GM13976 (cell line): ENCODE data around the gene DNAJA2.
"Not testable (repeated sequence)": the region's sequence is repeated elsewhere in the genome, so short reads cannot be mapped to it uniquely, and the experiment has no call there.

Source experiments
- DNase-seq: peaks from one replicate; pipeline ENCODE4 v3.0.0; 2012; ENCODE audit warnings: low spot score
- in situ Hi-C: fragments of 300-500 bp; cut with MboI; formaldehyde crosslinking; loops from one replicate; pipeline ENCODE4 v1.12.0; 2022; ENCODE audit warnings: low sequenced_read_pairs, mixed read lengths, inconsistent platforms; ENCODE audit not compliant: unreplicated experiment
- TF ChIP-seq, protein P1 (sequence below): IDR thresholded peaks from 2 replicates; pipeline ENCODE4 v1.5.1; 2012; ENCODE audit warnings: borderline replicate concordance, mild to moderate bottlenecking; ENCODE audit not compliant: insufficient read depth; ENCODE audit errors: extremely low read depth, missing control alignments, control extremely low read depth

The DNAJA2 gene

DNA sequence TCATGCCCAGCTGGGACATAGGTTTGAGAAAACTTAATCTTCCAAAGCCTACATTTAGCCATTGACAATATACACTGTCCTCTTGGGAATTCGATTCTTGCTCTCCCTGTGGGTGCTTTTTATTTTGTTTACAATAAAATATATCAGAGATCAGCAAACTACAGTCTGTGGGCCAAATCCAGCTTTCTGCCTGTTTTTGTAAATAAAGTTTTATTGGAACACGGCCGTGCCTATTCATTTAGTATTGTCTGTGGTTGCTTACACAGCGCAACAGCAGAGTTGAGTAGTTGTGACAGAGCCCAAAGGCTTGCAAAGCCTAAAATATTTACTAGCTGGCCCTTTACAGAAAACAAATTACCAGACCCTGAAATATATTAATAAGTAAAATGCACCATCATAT lies 39.7 kb upstream of the DNAJA2 start:
- no peak for DNase-seq
- in situ Hi-C loops, result no loop called here
- TF ChIP-seq, protein P1, sequence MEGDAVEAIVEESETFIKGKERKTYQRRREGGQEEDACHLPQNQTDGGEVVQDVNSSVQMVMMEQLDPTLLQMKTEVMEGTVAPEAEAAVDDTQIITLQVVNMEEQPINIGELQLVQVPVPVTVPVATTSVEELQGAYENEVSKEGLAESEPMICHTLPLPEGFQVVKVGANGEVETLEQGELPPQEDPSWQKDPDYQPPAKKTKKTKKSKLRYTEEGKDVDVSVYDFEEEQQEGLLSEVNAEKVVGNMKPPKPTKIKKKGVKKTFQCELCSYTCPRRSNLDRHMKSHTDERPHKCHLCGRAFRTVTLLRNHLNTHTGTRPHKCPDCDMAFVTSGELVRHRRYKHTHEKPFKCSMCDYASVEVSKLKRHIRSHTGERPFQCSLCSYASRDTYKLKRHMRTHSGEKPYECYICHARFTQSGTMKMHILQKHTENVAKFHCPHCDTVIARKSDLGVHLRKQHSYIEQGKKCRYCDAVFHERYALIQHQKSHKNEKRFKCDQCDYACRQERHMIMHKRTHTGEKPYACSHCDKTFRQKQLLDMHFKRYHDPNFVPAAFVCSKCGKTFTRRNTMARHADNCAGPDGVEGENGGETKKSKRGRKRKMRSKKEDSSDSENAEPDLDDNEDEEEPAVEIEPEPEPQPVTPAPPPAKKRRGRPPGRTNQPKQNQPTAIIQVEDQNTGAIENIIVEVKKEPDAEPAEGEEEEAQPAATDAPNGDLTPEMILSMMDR, result no peak

DNA sequence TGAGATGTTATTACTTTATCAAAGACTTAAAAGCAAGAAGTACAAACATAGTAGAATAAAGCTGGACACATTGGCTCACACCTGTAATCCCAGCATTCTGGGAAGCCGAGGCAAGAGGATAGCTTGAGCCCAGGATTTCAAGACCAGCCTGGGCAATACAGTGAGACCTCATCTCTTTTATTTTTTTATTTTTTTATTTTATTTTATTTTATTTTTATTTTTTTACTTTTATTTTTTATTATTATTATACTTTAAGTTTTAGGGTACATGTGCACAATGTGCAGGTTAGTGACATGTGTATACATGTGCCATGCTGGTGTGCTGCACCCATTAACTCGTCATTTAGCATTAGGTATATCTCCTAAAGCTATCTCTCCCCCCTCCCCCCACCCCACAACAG lies 37.3 kb upstream of the DNAJA2 start:
- in situ Hi-C loops, result not testable (repeated sequence)

DNA sequence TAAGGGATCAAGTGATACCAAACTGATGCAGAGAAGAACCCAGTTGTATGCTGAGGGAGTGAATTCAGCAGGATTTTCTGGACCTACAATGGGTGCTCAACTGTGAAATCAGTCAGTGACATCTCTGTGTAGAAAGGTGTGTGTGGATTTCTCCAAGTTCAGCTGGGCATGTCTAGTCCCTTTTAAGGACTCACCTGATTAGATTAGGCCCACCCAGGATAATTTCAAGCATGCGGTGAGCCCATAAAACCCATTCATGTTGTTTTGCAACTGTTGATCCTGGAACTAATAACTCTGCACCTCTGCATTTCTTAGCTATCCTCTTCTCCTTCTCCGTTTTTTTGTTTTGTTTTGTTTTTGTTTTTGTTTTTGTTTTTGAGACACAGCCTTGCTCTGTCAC lies 35.1 kb upstream of the DNAJA2 start:
- TF ChIP-seq, protein P1, result no peak
- in situ Hi-C loops, result no loop called here
- no peak for DNase-seq

More for the DNA sequence above, 37.3 kb upstream of the DNAJA2 start:
- DNase-seq, result not testable (repeated sequence)

DNA sequence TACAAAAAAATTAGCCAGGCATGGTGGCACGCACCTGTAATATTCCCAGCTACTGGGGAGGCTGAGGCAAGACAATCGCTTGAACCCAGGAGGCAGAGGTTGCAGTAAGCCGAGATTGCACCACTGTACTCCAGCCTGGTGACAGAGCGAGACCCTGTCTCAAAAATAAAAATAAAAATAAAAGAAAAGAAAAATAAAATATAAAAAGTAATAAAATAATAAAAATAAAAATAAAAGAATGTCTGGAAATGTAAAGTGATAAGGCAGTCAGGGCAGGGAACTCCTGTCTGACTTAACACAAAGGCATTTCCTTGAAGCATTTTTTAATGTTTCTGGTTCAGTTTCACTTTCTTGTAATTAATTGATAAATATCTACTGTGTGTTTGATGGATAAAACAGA lies 34.7 kb upstream of the DNAJA2 start:
- no peak for DNase-seq
- TF ChIP-seq, protein P1, result no peak
- in situ Hi-C loops, result no loop called here

DNA sequence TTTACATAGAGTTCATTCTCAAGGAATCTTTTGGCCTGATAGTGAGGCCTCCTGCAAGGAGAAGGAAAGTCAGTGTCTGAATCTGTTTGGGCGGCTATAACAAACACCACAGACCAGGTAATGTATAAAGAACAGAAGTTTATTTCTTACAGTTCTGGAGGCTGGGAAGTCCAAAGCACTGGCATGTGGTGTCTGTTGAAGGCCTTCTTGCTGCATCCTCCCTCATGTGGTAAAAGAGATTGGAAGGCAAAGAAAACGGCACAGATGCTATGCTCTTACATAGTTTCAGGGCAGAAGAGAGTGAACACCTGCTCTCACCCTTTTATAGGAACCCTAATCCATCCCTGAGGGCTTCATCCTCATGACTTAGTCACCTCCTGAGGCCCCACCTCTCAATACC lies 31.2 kb upstream of the DNAJA2 start:
- in situ Hi-C loops, result no loop called here
- DNase-seq, result no peak
- TF ChIP-seq, protein P1, result no peak

DNA sequence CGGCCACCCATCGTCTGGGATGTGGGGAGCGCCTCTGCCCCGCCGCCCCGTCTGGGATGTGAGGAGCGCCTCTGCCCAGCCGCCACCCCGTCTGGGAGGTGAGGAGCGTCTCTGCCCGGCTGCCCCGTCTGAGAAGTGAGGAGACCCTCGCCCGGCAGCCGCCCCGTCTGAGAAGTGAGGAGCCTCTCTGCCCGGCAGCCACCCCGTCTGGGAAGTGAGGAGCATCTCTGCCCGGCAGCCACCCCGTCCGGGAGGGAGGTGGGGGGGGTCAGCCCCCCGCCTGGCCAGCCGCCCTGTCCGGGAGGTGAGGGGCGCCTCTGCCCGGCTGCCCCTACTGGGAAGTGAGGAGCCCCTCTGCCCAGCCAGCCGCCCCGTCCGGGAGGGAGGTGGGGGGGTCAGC lies 26.6 kb upstream of the DNAJA2 start:
- DNase-seq, in situ Hi-C loops: not testable (repeated sequence)

DNA sequence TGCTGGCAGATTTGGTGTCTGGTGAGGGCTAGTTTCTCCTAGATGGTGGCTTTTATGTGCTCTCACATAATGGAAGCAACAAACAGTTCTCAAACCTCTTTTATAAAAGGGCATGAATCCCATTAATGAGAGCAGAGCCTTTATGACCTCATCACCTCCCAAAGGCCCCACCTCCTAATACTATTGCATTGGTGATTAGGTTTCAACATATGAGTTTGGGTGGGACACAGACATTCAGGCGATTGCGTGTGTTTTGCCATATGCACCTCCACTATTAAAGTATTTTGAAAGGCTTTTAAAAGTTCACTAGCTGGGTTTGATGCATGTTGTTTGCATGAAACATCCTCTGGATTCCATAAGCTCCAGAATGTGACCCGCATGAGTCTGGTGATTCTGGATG lies 24.4 kb upstream of the DNAJA2 start:
- DNase-seq, result no peak
- in situ Hi-C loops, result no loop called here
- TF ChIP-seq, protein P1, result no peak

DNA sequence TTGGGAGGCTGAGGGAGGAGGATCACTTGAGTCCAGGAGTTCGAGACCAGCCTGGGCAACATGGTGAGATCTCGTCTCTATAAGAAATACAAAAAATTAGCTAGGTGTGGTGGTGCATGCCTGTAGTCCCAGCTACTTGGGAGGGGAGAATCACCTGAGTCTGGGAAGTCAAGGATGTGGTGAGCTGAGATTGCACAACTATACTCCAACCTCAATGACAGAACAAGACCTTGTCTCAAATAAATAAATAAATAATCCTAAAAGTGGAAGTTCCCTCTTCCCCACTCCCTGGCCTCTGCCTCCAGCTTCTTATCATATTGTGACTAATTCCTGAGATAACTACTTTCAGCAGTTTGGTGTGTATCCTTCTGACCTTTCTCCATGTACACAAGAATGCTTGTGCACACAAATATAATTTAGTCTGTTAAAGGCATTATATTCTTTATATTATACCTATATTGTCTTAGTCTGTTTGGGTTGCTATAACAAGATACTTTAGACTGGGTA lies 23.5 kb upstream of the DNAJA2 start:
- TF ChIP-seq, protein P1, result no peak
- no peak for DNase-seq
- in situ Hi-C loops, result no loop called here
